ENCODE measurements around the gene NOS1AP. TPM values are rescaled to one million over a fixed set of nuclear protein-coding genes. Genes with fewer than 3 reads are reported as not detected.

Gene NOS1AP
- total and polyA plus RNA-seq, 9 of the 15 experiments (the other 6 are each of a cell fraction or from before 2014, with no cell fraction given) = 0.07 to 1.5 (median 0.22) TPM

DNA sequence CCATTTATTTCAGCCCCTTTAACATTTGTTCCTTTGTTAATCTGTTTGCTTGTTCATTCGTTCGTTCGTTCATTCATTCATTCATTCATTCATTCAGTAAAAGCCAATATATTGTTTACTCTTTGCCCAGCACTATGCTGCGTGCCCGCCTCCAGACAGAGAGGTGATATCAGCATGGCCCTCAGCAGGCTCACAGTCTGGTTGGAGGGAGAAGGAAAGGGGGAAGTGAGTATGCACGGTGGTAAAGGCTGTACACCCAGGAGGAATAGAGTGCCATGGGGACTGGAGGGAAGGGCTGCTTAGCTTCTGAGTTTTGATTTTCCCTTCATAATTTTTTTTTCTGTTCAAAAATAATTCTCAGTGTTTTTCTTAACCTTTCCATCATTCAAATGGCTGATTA is 144.7 kb downstream of the NOS1AP start:
- intact Hi-C loops (cut with micrococcal nuclease) = no loop called here
- peaks cover 13 to 42% of the 10 kb centered on the region in 2 experiments for H3K27me3 ChIP-seq (ENCODE audit: control insufficient read depth in 2 of 2, insufficient read depth in 2 of 2, low read length in 2 of 2)
- no peaks in the 10 kb centered on the region for H3K9me3 ChIP-seq (replicated peaks; ENCODE audit: control insufficient read depth, insufficient read depth, low read depth, low read length)
- H3K4me2 ChIP-seq (ENCODE audit: insufficient read depth, low read length) = no peak overlapping the region
- DNase-seq (ENCODE audit: extremely low read depth in 1 of 4, low spot score in 3 of 4) (no peak), ATAC-seq (no peak), FAIRE-seq (no peak)
- no peak overlapping the region for H2AFZ ChIP-seq (ENCODE audit: low read depth, low read length)
- no peaks in the 10 kb centered on the region for H3K36me3 ChIP-seq (ENCODE audit: control insufficient read depth, insufficient read depth, low read length)
- POLR2A ChIA-PET = no interaction called here
- CTCF ChIA-PET (ENCODE audit: low intra/inter-chr PET ratio) = no interaction called here
- no peaks in the 10 kb centered on the region for H3K9me1 ChIP-seq (ENCODE audit: control insufficient read depth, insufficient read depth, low read length)
- in situ Hi-C loops (cut with MboI) = no loop called here
- no peaks in the 10 kb centered on the region for H4K20me1 ChIP-seq (replicated peaks; ENCODE audit: control insufficient read depth, insufficient read depth, low read length)
- no peaks in the 10 kb centered on the region for H3K4me1 ChIP-seq (replicated peaks in 1 of 2; ENCODE audit: control insufficient read depth in 2 of 2, insufficient read depth in 2 of 2, low read length in 2 of 2)
- no peak overlapping the region for H3K9ac ChIP-seq (ENCODE audit: insufficient read depth in 1 of 2, low read depth in 2 of 2, low read length in 2 of 2)
- no TSS peak for BruUV-seq (replicated peaks)
- TF ChIP-seq ZFP91 (CRISPR knock-in tag; IDR thresholded peaks at IDR 0.05) = no peak
- TF ChIP-seq ZNF24 (IDR thresholded peaks at IDR 0.05) = peak; percentile 68; the same call in 1 of the 2 replicates
- TF ChIP-seq NR4A1 (CRISPR knock-in tag; IDR thresholded peaks at IDR 0.05) = no peak
- TF ChIP-seq NR4A1 (tag; IDR thresholded peaks at IDR 0.05) = no peak
- 0 out of 2 replicates have a peak, but pooled peaks have one; percentile 41 for TF ChIP-seq SPI1 (IDR thresholded peaks at IDR 0.05; ENCODE audit: borderline replicate concordance, low read depth, low read length)
- TF ChIP-seq, protein P1, sequence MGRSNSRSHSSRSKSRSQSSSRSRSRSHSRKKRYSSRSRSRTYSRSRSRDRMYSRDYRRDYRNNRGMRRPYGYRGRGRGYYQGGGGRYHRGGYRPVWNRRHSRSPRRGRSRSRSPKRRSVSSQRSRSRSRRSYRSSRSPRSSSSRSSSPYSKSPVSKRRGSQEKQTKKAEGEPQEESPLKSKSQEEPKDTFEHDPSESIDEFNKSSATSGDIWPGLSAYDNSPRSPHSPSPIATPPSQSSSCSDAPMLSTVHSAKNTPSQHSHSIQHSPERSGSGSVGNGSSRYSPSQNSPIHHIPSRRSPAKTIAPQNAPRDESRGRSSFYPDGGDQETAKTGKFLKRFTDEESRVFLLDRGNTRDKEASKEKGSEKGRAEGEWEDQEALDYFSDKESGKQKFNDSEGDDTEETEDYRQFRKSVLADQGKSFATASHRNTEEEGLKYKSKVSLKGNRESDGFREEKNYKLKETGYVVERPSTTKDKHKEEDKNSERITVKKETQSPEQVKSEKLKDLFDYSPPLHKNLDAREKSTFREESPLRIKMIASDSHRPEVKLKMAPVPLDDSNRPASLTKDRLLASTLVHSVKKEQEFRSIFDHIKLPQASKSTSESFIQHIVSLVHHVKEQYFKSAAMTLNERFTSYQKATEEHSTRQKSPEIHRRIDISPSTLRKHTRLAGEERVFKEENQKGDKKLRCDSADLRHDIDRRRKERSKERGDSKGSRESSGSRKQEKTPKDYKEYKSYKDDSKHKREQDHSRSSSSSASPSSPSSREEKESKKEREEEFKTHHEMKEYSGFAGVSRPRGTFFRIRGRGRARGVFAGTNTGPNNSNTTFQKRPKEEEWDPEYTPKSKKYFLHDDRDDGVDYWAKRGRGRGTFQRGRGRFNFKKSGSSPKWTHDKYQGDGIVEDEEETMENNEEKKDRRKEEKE (IDR thresholded peaks at IDR 0.05; ENCODE audit: borderline replicate concordance in 1 of 2, control insufficient read depth in 1 of 2, low read depth in 2 of 2, low read length in 1 of 2) = no peak
- H3K4me3 ChIP-seq = no peak overlapping the region
- H3K27ac ChIP-seq (ENCODE audit: extremely low read depth, low read depth, low read length) = no peak overlapping the region
- no peaks in the 10 kb centered on the region for H3K79me2 ChIP-seq (ENCODE audit: control insufficient read depth, insufficient read depth, low read length)
- under 1% methylated on average over 6 of the region's 6 CpGs for WGBS (ENCODE audit: insufficient coverage, low coverage, missing lambda C conversion rate)
